ENCODE results near the gene PRKCH.

- TF ChIP-seq CTCF (conservative IDR thresholded peaks at IDR 0.05; ENCODE audit: low read length) = no peak
- TF ChIP-seq EZH2phosphoT487 (IDR thresholded peaks at IDR 0.05; ENCODE audit: borderline replicate concordance, low read depth, low read length) = no peak
These were observed 161.2 kb downstream of the PRKCH start for GRCh38 chr14:61482348-61483206.
